ENCODE data around the gene CFAP221.

The CFAP221 gene

GRCh38 chr2:119662297-119662696, 118.0 kb downstream of the CFAP221 start:
- no peak for TF ChIP-seq CTCF (conservative IDR thresholded peaks at IDR 0.05; ENCODE audit: low read depth, low read length)
- no peak for DNase-seq (ENCODE audit: low read depth)

GRCh38 chr2:119668546-119668945, 124.3 kb downstream of the CFAP221 start:
- DNase-seq (ENCODE audit: low read depth): no peak
- TF ChIP-seq CTCF (conservative IDR thresholded peaks at IDR 0.05; ENCODE audit: low read depth, low read length): no peak
- no peak overlapping the region for H3K4me3 ChIP-seq (ENCODE audit: low read length)

More at GRCh38 chr2:119662297-119662696, 118.0 kb downstream of the CFAP221 start:
- H3K4me3 ChIP-seq (ENCODE audit: low read length): no peak overlapping the region

GRCh38 chr2:119671016-119671415, 126.8 kb downstream of the CFAP221 start:
- no peak overlapping the region for H3K4me3 ChIP-seq (ENCODE audit: low read length)
- DNase-seq (ENCODE audit: low read depth): no peak
- TF ChIP-seq CTCF (conservative IDR thresholded peaks at IDR 0.05; ENCODE audit: low read depth, low read length): no peak

GRCh38 chr2:119671752-119672151, 127.5 kb downstream of the CFAP221 start:
- no peak overlapping the region for H3K4me3 ChIP-seq (ENCODE audit: low read length)
- DNase-seq (ENCODE audit: low read depth): no peak
- TF ChIP-seq CTCF (conservative IDR thresholded peaks at IDR 0.05; ENCODE audit: low read depth, low read length): no peak

- TF ChIP-seq CTCF (conservative IDR thresholded peaks at IDR 0.05; ENCODE audit: low read depth, low read length): no peak
- DNase-seq (ENCODE audit: low read depth): no peak
- no peak overlapping the region for H3K4me3 ChIP-seq (ENCODE audit: low read length)
These were observed 128.1 kb downstream of the CFAP221 start for GRCh38 chr2:119672161-119672862.

- TF ChIP-seq CTCF (conservative IDR thresholded peaks at IDR 0.05; ENCODE audit: low read depth, low read length): no peak
- DNase-seq (ENCODE audit: low read depth): no peak
- H3K4me3 ChIP-seq (ENCODE audit: low read length): no peak overlapping the region
These were observed 129.5 kb downstream of the CFAP221 start for GRCh38 chr2:119673796-119674195.
